HG02610 (cell line): Measurements from ENCODE around the gene GLIS1.

Source experiments
- ATAC-seq: cut with Tn5 transposase; IDR thresholded peaks from one replicate; pipeline ENCODE4 v1.9.1; 2021; ENCODE audit warnings: mild to moderate bottlenecking, moderate library complexity; ENCODE audit not compliant: unreplicated experiment

GLIS1 gene

DNA sequence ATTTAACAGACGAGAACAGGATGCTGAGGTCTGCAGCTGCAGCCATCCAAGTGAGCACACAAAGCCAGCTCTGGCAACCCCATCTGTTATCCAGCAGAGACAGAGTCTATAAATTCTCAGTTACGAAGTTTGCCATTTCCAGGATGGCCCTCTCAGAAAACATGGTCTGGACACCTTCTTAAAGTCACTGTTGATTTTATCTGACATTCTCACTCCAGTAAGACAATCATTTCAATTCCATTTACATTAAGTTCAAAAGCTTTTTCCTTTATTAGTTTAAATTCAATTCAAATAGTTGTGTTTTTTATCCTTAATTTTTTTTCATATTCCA, 154.2 kb downstream of the GLIS1 start:
- no peak for ATAC-seq

DNA sequence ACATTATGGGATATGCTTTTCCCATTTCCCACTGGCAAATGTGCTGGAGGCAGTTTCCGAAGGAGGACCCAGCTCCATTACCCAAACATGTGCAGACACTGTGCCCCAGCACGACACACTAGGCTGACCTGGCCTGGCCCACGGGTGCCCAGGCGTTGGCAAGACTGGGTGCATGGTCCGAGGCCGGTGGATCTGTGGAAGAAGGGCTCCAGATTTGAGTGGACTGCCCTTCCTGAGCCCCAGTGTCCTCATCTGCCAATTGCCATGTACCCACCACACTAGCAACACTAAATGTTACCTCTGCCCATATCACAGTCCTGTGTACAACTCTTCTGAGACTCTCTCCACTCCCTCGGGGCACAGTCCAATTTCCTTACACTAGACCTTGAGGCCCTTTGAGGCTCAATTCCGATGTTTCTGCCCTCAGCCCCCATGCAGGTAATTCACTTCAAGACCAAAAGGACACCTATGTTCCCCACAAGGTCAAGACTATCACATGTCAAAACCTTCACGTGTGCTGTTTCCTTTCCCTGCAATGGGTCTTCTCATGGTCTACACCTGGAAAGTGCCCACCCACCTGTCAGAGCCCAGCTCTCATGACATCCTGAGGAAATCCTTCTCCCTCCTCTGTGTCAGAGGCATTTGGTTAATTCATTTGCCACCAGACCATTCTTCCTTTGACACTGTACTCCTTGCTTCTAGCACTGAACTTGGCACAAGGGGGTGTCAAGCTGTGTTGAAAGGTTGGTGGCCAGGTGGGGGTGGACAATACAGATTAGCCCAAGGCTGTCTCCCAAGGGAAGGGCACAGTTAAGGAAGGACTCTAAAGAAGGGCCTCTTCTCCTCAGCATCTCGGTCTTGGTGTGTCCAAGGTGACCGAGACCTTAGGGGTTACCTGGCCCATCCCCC, 154.8 kb downstream of the GLIS1 start:
- no peak for ATAC-seq

- ATAC-seq = no peak
Observed at GRCh38 chr1:53583021-53583867, 155.7 kb downstream of the GLIS1 start.

DNA sequence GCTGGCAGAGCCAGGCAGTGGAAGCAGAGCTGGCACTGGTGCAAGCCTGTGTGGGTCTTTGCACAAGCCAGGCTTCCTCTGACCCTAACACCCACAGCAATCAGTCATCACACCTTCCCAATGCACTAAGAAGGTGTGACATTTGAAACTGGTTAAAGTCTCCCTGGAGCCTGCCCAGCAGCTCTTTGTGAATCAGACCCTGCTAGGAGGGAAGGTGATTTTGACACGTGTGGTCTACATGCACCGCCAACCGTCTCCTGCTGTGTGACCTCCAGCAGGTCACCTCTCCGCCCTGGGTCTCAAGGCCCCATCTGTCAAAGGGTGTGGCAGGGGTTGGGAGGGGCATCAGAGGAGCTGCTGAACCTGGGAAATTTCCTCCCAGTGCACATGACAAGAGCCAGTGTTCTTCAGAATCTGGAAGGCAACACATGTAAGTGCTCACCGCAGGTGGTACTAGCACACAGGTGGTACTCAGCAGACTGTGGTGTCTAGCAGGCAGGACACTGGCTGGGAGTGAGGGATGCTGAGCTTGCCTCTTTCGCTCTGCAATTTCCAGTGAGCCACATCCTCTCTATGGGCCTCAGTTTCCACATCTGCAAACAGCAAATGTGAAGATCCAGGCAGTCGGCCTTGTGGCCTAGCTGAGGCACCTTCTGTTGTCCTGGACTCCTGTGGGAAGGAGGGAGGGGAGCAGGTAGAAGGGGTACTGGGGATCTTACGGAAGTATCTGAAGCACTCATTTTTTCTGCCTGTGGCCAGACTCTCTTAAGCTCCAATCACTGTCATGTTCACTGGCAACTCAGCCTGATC, 156.5 kb downstream of the GLIS1 start:
- no peak for ATAC-seq

DNA sequence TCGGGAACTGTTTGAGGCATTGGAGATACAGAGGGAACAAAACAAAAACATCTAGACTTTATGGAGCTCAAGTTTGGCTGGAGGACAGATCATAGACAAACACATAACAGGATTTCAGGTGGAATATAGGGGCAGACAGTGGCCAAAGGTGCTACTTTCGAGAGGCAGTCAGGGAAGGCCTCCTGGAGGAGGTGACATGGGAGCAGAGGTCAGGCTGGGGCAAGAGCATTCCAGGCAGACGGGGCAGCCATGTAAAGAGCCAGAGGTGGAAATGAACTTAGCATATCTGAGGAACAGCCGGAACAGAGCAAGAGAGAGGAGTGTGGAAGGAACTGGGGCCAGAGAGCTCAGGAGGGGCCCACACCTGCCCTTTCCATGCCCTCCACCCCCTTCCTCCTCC, 157.5 kb downstream of the GLIS1 start:
- no peak for ATAC-seq

DNA sequence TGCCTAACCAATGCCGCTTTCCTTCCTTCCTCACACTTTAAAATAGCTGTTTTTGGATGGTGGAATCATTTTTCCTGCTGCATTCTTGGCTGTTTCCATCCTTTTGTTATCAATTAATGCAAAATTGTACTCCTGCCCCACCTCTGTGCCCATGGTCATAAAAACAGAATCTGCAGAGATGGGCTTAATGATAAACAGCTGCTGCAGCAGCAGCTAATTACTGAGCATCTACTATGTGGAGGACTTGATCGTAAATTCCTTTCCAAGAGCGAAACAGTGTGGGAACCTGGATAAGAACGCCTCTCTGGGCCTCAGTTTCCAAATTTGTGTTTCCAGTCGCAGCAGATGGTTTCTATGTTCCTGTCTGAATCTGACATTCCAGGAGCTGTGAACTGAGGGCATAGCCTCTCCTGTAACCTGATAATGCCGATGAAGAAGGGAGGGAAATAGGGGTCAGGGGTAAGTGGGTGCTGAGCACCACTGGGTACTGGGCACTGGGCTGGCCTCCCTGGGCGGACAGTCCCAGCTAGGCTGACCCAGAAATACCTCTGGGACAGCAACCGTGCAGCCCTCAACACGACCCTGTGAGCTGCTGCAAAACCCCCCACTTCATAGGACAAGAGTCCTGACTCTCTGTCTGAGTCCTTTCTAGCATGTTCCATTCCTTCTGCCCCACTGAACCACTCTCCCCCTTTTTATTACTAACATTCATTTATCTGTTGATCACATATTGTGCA, 158.1 kb downstream of the GLIS1 start:
- ATAC-seq = no peak

- no peak for ATAC-seq
Observed at GRCh38 chr1:53580009-53580400, 159.0 kb downstream of the GLIS1 start.

- no peak for ATAC-seq
Observed at GRCh38 chr1:53579221-53580008, 159.5 kb downstream of the GLIS1 start.

DNA sequence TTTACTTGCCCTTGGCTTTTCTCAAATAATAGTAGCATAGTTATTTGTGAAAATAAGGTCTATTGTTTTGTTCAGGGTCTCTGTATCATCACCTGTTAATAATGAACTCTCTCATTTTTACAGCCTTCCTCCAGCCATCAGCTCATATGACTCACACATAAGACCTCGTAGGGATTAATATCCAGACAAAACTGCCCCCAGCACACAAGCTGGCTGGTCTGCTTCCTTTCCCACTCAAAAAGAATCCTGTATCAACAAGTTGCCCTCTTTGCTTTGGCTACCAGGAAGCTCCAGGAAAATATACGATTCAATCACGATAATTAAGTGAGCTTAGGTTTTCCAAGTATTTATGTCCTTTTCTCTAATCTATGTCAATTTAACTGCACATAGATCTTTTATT, 160.6 kb downstream of the GLIS1 start:
- no peak for ATAC-seq

GRCh38 chr1:53577761-53578100, 161.2 kb downstream of the GLIS1 start:
- no peak for ATAC-seq

- ATAC-seq = no peak
Observed at GRCh38 chr1:53576866-53577760, 161.9 kb downstream of the GLIS1 start.

GRCh38 chr1:53576381-53576801, 162.6 kb downstream of the GLIS1 start:
- no peak for ATAC-seq

DNA sequence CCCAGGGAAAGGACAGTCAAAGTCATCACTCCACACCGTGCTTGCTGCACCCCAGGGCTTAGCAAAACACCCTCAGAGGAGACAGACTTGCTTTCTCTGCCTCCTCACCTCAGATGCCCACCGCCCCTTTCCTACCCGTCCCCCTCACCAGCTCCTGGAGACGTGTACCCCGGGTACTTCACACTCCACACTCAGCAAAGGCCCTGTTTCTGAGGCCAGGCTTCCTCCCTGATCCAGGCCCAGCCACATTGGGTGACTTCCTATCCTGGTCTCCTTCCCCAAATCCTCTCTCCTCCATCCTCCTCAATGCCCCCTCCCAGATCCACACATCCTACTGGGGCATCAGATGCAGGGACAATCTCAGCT, 163.0 kb downstream of the GLIS1 start:
- no peak for ATAC-seq

DNA sequence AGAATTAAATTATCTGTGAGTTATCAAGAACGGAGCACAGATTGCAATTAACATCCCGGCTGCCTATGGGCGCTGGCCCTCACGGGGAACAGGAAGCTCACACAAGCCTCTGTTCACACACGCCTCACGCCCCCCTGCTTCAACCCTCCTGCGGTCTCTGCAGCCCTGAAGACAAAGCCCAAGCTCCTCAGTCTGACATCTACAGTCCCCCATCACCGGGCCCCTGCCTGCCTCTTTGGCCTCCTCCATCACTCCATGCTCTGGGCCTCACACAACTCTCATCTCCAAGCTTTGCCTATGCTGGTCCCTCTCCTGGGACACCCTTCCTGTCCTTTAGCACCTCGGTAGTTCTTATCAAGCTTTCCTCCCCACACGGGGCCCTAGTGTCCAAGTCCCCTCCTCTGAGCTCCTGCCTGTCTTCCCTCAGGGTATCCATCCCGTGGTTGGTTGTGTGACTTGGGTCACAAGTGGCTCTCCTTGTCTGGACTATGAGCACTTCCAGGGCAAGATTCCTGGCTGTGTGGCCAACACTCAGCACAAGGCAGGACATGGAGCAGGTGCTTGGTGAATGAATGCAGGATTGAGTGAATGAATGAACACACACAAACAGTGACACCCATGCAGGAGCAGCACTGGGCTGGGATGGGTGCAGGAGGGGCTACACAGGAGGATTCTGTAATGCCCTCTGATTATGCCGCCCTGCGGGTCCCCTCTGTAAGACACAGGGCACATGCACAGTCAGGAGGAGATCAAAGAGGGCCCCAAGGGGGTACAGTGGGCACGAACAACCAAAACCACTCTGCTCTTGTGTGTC, 163.6 kb downstream of the GLIS1 start:
- no peak for ATAC-seq

- no peak for ATAC-seq
Observed at GRCh38 chr1:53574621-53575020, 164.3 kb downstream of the GLIS1 start.

- ATAC-seq = no peak
Observed at GRCh38 chr1:53573931-53574330, 165.0 kb downstream of the GLIS1 start.

- no peak for ATAC-seq
Observed at GRCh38 chr1:53573522-53573921, 165.4 kb downstream of the GLIS1 start.

GRCh38 chr1:53572815-53573173, 166.2 kb downstream of the GLIS1 start:
- no peak for ATAC-seq
